CD8-positive, alpha-beta memory T cell (primary cell): ENCODE results near the gene GLP2R. TPM values are rescaled to one million over a fixed set of nuclear protein-coding genes. Genes with fewer than 3 reads are reported as not detected.

ENCODE experiments used
- CTCF ChIA-PET: fragments of 350-600 bp; sonication (Branson Sonifier 250); formaldehyde crosslinking; loops from one replicate; lab custom pipeline; 2021; ENCODE audit warnings: antibody characterized with exemption; lab: Charles Lee
- POLR2A ChIA-PET: fragments of 350-600 bp; sonication (Branson Sonifier 250); formaldehyde crosslinking; loops from one replicate; lab custom pipeline; 2021; ENCODE audit warnings: antibody characterized with exemption; lab: Charles Lee
- DNase-seq, 5 donors: peaks; one replicate each; pipeline versions ENCODE4 v3.0.0 to v3.0.0-alpha.2; 2020 to 2022; ENCODE audit warnings: mixed read lengths in 1 of 5
- H3K27ac ChIP-seq: one replicate; pipeline ENCODE4 v1.7.0; 2013; ENCODE audit warnings: low read depth, mild to moderate bottlenecking, low read length, moderate library complexity
- H3K27me3 ChIP-seq: 2 replicates; pipeline ENCODE4 v1.7.0; 2013; ENCODE audit warnings: low read length, mild to moderate bottlenecking; ENCODE audit not compliant: insufficient read depth, poor library complexity, severe bottlenecking
- H3K36me3 ChIP-seq: 2 replicates; pipeline ENCODE4 v1.7.0; 2013; ENCODE audit warnings: mild to moderate bottlenecking, low read length, moderate library complexity; ENCODE audit not compliant: insufficient read depth
- H3K4me1 ChIP-seq: 2 replicates; pipeline ENCODE4 v1.7.0; 2013; ENCODE audit warnings: mild to moderate bottlenecking, low read length, moderate library complexity; ENCODE audit not compliant: insufficient read depth
- H3K4me3 ChIP-seq: 2 replicates; pipeline ENCODE4 v1.7.0; 2013; ENCODE audit warnings: mild to moderate bottlenecking, low read length
- H3K9me3 ChIP-seq: 2 replicates; pipeline ENCODE4 v1.7.0; 2013; ENCODE audit warnings: mild to moderate bottlenecking, low read length
- H3K27ac Mint-ChIP-seq, 8 donors: one replicate each; pipeline ENCODE4 v1.8.0; 2020 to 2021; ENCODE audit warnings: mixed read lengths in 8 of 8, mild to moderate bottlenecking in 6 of 8, inconsistent platforms in 3 of 8, moderate library complexity in 3 of 8
- H3K27me3 Mint-ChIP-seq, 2 donors: one replicate each; pipeline ENCODE4 v1.8.0; 2020 to 2021; ENCODE audit warnings: mixed read lengths in 2 of 2, mild to moderate bottlenecking in 1 of 2, moderate library complexity in 1 of 2
- H3K36me3 Mint-ChIP-seq, 3 donors: one replicate each; pipeline ENCODE4 v1.8.0; 2020 to 2021; ENCODE audit warnings: mixed read lengths in 3 of 3, inconsistent platforms in 1 of 3, mild to moderate bottlenecking in 1 of 3
- H3K4me1 Mint-ChIP-seq, 3 donors: one replicate each; pipeline ENCODE4 v1.8.0; 2020 to 2021; ENCODE audit warnings: mixed read lengths in 3 of 3, inconsistent platforms in 1 of 3, mild to moderate bottlenecking in 1 of 3
- H3K4me3 Mint-ChIP-seq, 7 donors: one replicate each; pipeline ENCODE4 v1.8.0; 2020 to 2021; ENCODE audit warnings: mixed read lengths in 7 of 7, mild to moderate bottlenecking in 6 of 7, moderate library complexity in 4 of 7, inconsistent platforms in 2 of 7
- H3K9me3 Mint-ChIP-seq, 5 donors: one replicate each; pipeline ENCODE4 v1.8.0; 2020 to 2022; ENCODE audit warnings: mixed read lengths in 5 of 5, mild to moderate bottlenecking in 3 of 5, moderate library complexity in 2 of 5, inconsistent platforms in 1 of 5
- polyA plus RNA-seq: library from polyadenylated mRNA; unstranded; fragments of 300-500 nt; fragmentation: Illumina TruSeq; gene quantifications from one replicate; pipeline ENCODE4 v1.2.3, GENCODE V29; 2021
- total RNA-seq, 2 experiments: library from RNA; stranded (reverse); gene quantifications; one replicate each; pipeline ENCODE4 v1.2.3, GENCODE V29; 2021

Gene GLP2R
- total and polyA plus RNA-seq, 3 experiments from 2014 or later: not detected

DNA sequence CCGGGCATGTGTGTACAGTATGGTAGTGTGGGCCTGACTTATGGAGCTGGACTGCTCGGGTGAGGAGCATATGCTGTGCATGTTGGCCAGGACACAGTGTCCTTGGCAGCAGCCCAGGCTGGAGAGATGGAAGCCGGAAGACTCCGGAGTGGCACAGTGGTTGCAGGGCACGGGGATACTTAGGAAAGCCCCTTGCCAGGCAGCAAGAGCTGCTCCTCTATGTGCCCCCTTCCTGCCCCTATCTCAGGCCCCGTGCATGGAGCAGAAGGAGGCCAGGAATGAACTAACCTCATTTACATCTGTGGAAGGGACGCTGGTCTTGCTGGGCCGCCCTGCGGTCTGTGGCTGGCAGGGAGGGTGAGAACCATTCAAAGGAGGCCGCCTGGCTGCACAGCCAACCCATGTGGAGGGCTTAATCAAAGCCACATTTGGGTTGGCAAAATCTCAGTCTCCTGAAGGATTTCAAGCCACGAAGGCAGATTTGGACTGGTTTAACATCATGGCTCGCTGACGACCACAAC lies 111.6 kb downstream of the GLP2R start:
- H3K4me1 ChIP-seq: no peaks in the 10 kb centered on the region
- H3K4me1 Mint-ChIP-seq: no peaks in the 10 kb centered on the region
- H3K36me3 Mint-ChIP-seq: peaks cover 7 to 26% (median 7%) of the 10 kb centered on the region in 3 donors
- H3K4me3 Mint-ChIP-seq: no peak overlapping the region
- CTCF ChIA-PET: no interaction called here
- no peaks in the 10 kb centered on the region for H3K36me3 ChIP-seq
- no peak overlapping the region for H3K27ac ChIP-seq
- no peak overlapping the region for H3K27ac Mint-ChIP-seq
- H3K27me3 Mint-ChIP-seq: no peaks in the 10 kb centered on the region
- no peak for DNase-seq
- H3K4me3 ChIP-seq: no peak overlapping the region
- H3K9me3 Mint-ChIP-seq: peaks cover 0 to 9% (median 2%) of the 10 kb centered on the region in 5 donors
- no peaks in the 10 kb centered on the region for H3K27me3 ChIP-seq
- POLR2A ChIA-PET: no interaction called here
- H3K9me3 ChIP-seq: no peaks in the 10 kb centered on the region

DNA sequence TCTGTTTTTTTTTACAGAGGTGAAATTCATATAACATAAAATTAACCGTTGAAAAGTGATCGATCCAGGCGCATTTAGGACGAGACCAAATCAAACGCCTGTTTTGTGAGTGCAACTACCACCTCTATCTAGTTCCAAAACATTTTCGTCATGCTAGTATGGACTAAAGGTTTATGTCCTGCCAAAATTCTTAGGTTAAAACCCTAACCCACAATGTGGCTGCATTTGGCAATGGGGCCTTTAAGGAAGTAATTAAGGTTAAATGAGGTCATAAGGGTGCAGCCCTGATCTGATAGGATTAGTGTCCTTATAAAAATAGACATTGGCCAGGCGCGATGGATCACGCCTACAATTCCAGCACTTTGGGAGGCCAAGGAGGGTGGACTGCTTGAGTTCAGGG lies 112.2 kb downstream of the GLP2R start:
- no peaks in the 10 kb centered on the region for H3K4me1 Mint-ChIP-seq
- CTCF ChIA-PET: no interaction called here
- no peak overlapping the region for H3K27ac Mint-ChIP-seq
- Histone ChIP-seq H3K27ac (no peak overlapping the region), H3K9me3 (no peaks in the 10 kb centered on the region), H3K4me3 (no peak overlapping the region), H3K4me1 (no peaks in the 10 kb centered on the region), H3K27me3 (no peaks in the 10 kb centered on the region), H3K36me3 (no peaks in the 10 kb centered on the region)
- peaks cover 9 to 30% (median 9%) of the 10 kb centered on the region in 3 donors for H3K36me3 Mint-ChIP-seq
- DNase-seq: no peak
- H3K4me3 Mint-ChIP-seq: no peak overlapping the region
- no peaks in the 10 kb centered on the region for H3K27me3 Mint-ChIP-seq
- POLR2A ChIA-PET: no interaction called here
- H3K9me3 Mint-ChIP-seq: peaks cover 0 to 9% (median 2%) of the 10 kb centered on the region in 5 donors

DNA sequence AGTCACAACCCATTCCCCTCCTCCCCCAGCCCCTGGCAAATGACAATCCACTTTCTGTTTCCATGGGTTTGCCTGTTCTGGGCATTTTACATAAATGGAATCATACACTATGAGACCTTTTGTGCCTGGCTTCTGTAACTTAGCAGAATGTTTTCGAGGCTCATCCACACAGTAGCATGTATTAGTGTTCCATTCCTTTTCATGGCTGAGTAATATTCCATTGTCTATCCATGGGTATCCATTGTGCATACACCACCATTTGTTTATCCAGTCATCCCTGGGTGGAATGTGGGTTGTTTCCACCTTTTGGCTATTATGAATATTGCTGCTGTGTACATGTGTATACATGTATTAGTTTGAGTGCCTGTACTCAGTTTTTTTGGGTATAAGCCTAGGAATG lies 113.0 kb downstream of the GLP2R start:
- H3K4me1 ChIP-seq: no peaks in the 10 kb centered on the region
- Mint-ChIP-seq H3K27ac (no peak overlapping the region), H3K27me3 (no peaks in the 10 kb centered on the region), H3K4me3 (no peak overlapping the region), H3K36me3 (peaks cover 9 to 30% (median 9%) of the 10 kb centered on the region in 3 donors), H3K4me1 (no peaks in the 10 kb centered on the region), H3K9me3 (peaks cover 0 to 9% (median 2%) of the 10 kb centered on the region in 5 donors)
- ChIA-PET CTCF (interaction anchor here (1.6 kb wide), 1 partner anchor 12 kb away, joined by 3 read pairs; no protein-coding TSS in a partner anchor), POLR2A (no interaction called here)
- H3K27me3 ChIP-seq: no peaks in the 10 kb centered on the region
- DNase-seq: no peak
- H3K36me3 ChIP-seq: no peaks in the 10 kb centered on the region
- no peaks in the 10 kb centered on the region for H3K9me3 ChIP-seq
- no peak overlapping the region for H3K4me3 ChIP-seq
- no peak overlapping the region for H3K27ac ChIP-seq

DNA sequence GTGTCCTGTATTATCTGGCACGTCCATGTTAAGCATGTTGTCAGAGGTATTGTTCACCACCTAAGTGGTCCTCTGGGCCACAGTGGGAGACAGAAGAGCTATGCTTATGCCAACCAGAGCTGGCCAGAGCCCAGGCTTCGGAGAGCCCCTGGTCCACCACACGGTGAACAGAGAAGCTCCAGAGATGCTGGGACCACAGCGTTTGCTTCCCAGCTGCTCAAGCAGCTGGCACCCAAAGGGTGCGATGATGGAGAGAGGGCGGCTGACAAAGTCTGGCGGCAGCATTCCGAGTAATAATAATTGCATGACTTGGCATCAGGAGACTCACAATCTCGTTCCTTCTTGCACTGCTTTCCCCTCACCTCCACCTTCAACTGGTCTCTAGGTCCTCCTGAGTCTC lies 115.1 kb downstream of the GLP2R start:
- no peak overlapping the region for H3K4me3 ChIP-seq
- CTCF ChIA-PET: interaction anchor here (0.8 kb wide), 1 partner anchor 11 kb away, joined by 3 read pairs; no protein-coding TSS in a partner anchor
- Mint-ChIP-seq H3K36me3 (peaks cover 9 to 30% (median 9%) of the 10 kb centered on the region in 3 donors), H3K4me3 (no peak overlapping the region), H3K27me3 (no peaks in the 10 kb centered on the region), H3K4me1 (no peaks in the 10 kb centered on the region), H3K9me3 (peaks cover 0 to 9% (median 2%) of the 10 kb centered on the region in 5 donors), H3K27ac (no peak overlapping the region)
- no peak overlapping the region for H3K27ac ChIP-seq
- DNase-seq: no peak
- H3K4me1 ChIP-seq: no peaks in the 10 kb centered on the region
- no peaks in the 10 kb centered on the region for H3K27me3 ChIP-seq
- no peaks in the 10 kb centered on the region for H3K36me3 ChIP-seq
- POLR2A ChIA-PET: no interaction called here
- H3K9me3 ChIP-seq: no peaks in the 10 kb centered on the region

DNA sequence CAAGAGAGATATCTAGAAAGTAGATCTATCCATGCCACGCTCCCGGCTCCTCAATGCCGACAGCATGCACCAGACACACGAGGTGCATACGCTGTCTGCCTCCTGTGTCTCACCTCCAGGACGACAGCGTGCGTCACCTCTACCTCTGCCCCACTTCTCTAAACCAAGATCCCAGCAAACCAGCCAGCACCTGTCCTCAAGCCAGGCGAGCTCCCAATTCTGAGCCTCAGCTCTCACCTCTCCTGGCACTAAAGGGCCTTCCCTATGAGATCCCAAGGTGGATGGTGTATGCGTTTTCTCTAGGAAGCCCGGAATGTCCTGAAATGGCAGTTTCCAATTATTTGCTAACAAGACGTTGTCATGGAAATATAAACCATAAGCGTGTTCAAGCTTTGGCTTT lies 115.6 kb downstream of the GLP2R start:
- H3K27me3 ChIP-seq: no peaks in the 10 kb centered on the region
- POLR2A ChIA-PET: no interaction called here
- Mint-ChIP-seq H3K27ac (no peak overlapping the region), H3K4me1 (no peaks in the 10 kb centered on the region), H3K4me3 (no peak overlapping the region), H3K9me3 (peaks cover 0 to 9% (median 2%) of the 10 kb centered on the region in 5 donors), H3K27me3 (no peaks in the 10 kb centered on the region), H3K36me3 (peaks cover 9 to 30% (median 9%) of the 10 kb centered on the region in 3 donors)
- no peak for DNase-seq
- no peak overlapping the region for H3K27ac ChIP-seq
- H3K9me3 ChIP-seq: no peaks in the 10 kb centered on the region
- no peak overlapping the region for H3K4me3 ChIP-seq
- no peaks in the 10 kb centered on the region for H3K4me1 ChIP-seq
- no peaks in the 10 kb centered on the region for H3K36me3 ChIP-seq
- CTCF ChIA-PET: no interaction called here

Other genes starting within 250 kb of the GLP2R start
- not detected for gene CFAP52, start 249.3 kb upstream of the GLP2R start, total RNA-seq
- gene CFAP52, start 249.3 kb upstream of the GLP2R start, polyA plus RNA-seq: not detected
- under 1 TPM; 0.22 to 0.24 TPM for gene USP43, start 180.4 kb upstream of the GLP2R start, total RNA-seq
- gene USP43, start 180.4 kb upstream of the GLP2R start, polyA plus RNA-seq: 0.31 TPM
- not detected for gene DHRS7C, start 34.3 kb upstream of the GLP2R start, total RNA-seq
- gene DHRS7C, start 34.3 kb upstream of the GLP2R start, polyA plus RNA-seq: not detected
- gene GSG1L2, start 3.8 kb upstream of the GLP2R start, total RNA-seq: not detected
- gene GSG1L2, start 3.8 kb upstream of the GLP2R start, polyA plus RNA-seq: not detected
- not detected for gene RCVRN, start 79.3 kb downstream of the GLP2R start, total RNA-seq
- not detected for gene RCVRN, start 79.3 kb downstream of the GLP2R start, polyA plus RNA-seq